Measurements from ENCODE around the gene STOX2.

STOX2 gene

DNA sequence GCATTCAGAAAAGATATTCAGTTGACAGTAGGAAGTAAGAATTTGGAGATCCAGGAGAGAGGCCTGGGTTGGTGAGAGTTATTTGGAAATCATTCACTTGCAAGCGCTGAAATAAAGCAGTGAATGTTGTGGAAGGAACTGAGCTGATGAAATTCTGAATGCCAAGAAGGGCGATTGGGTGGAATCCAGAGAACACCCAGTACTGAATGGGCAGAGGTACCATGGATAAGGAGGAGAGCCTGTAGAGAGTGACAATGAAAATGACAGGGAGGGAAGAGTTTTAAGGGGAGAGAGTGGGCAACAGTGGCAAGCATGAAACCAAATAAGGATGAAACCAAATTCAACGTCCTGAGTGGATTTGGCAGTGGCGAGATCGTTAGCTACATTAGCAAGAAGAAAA is 6.7 kb upstream of the STOX2 start:
- DNase-seq, result no peak

DNA sequence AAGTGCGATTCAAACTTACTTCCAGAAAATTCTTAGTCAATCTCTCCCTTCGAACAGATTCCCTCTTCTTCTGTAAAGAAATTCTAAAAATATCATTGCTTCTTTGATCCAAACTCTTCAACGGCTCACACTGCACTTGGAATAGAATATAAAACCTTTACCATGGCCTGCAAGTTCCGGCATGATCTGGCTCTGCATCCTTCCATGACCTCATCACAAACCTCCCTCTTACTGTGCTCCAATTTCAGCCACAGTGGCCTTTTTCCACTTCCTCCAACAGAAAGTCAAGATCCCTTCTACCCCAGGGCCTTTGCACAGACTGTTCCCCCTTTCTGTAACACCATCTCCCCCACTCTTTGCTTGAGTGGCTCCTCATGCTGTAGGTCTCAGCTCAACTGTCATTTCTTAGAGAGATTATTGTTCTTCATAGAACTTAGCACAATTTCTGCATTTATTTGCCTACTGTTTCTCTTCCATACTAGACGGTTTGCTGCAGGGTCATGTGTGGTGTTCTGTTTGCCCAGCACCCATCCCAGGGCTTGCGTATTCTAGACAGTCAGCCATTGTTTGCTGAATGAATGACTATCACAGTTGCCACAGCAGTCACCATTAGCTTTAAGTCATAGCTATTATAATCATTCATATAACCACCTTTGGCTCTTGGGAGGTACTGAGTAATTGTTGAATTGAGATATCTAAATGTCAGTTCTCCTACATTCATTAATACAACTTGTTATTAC is 1.9 kb upstream of the STOX2 start:
- DNase-seq, result no peak

DNA sequence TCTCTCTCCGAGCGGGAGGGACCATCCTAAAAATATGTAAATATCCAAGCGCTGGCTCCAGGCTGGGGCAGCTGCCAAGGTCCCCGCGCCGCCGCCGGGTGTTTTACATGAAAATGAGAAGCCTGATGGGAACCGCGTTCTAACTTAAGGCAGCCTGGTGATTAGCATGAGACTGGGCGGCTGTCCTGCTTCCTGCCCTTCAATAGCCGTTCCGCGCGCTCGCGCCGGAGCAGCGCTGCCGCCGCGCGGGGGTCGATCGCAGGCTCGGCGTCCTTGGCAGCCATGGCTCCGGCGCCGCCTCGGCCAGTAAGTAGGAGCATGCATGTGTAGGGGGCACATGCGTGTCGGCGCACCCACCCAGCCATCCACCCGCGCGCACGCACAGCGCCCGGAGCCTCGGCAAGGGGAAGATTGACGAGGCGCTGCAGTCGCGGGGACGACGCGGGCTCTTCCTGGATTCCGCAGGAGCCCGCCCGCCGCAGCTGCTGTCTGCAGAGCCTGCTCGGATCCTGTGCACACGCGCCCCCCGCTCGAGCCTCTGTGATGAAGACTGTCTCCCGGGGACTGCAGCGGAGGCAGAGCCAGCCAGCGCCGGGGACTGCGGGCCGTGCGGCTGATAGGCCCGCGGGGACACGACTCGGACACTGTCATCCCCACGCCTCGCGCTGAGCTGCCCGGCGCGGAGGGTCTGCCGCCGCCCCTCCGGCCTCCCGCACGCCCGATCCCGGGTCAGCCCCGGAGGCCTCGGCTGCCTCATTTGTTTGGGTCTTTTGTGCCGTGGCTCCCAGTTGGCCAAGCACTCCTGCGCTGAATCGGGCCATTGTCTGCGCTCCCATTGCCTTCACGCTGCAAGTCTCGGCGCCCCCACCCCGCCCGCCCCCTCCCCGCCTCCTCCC is 734 bp downstream of the STOX2 start:
- peak; percentile 12 for DNase-seq

DNA sequence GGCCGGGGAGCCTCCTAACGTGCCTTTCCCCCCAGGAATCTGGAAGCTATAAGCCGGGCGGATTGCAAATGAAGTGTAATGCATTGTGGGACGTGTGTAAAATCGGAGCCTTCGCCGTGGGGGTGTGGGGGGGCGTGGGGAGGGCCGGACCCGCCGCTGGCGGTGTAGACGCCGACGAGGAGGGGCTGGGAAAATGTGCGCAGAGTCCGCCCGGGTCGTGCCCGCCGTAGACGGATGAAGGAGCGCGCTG is 1.3 kb downstream of the STOX2 start:
- no peak for DNase-seq

DNA sequence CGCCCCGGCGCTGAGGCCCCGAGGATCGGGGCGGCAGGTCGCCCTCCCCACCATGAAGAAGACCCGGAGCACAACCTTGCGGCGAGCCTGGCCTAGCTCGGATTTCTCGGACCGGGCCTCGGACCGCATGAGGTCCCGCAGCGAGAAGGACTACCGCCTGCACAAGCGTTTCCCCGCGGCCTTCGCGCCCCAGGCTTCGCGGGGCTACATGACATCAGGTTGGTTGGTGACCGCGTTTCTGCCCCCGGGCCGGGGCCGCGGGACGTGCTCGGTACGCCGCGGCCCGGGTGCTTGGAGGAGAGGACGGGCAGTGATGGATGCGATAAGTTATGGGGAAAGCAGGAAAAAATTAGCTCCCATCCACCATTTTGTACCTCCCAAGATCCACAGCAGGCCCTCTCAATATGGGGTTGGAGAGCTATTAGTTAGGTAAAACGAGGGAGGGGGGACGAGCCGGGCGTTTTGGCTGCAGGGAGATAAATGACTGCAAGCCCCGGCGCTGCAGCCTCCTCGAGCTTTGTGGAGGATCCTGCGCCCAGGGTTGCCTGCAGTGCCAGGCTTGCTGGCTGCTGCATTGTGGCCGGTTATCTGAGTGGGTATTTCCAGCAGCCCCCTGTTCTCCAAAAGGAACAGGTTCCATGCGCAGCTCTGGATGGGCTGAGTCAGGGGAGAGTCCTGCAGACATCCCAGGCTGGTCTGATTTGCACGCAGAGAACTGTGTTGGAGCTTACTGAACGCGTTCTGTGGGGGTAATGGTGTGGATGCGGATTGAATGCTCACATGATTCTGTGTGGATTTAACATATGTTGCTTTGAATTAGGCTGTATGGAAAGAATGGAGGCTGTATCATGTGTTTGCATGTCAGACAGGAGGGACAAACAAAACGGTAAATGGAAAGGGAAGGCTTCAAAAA is 1.9 kb downstream of the STOX2 start:
- DNase-seq, result peak; percentile 6

DNA sequence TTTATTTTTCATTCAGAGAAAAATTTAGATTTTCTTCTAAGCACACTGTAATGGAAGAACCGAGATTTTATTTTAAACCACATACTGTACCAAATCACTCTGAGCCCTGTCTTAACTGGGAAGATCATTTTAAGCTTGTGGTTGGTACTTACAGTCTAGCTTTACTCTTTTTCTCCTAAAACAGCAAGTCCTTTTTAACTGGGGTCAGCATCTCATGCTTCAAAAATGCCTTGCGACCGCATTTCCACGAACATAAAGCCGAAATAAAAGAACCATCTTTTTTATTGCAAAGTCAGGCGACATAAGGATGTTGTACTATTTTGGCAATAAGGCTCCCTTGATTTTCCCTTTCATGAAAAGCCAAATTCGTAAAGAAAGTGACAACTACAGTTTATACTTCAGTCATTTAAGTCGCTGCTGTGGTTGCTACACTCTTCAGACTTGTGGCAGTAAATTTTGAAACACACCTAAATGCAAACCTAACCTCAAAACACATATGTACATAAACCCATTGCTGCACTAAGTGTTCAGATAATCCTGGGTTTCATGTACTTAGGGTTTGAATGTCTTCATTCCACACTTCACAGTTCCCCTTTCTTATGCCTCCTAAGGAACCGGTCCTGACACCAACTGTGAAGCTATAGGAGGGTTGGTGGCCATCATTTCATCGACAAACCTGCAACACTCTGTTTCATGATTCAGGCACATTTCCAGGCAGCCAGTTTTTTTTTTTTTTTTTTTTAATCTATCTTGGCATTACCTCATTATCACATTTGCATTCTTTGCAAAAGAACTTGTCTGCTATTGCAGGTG is 3.0 kb downstream of the STOX2 start:
- DNase-seq, result no peak

DNA sequence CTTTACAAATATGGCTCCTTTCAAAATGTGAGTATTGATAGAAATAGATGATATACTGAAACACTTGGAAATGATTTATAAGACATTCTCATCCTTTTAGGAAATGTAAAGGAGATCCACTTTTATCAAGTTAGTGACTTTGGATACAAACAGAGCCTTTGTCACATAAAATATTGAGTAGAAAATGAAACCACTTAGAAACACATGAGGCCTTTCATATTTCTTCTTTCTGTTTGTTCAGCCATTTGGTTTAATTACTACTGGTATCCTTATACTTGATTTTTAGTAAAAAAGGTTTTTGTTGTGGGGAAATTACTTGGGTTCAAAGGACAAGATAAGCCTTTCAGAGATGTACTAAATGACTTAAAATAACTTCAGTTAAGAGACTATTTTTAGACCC is 4.1 kb downstream of the STOX2 start:
- DNase-seq, result no peak

DNA sequence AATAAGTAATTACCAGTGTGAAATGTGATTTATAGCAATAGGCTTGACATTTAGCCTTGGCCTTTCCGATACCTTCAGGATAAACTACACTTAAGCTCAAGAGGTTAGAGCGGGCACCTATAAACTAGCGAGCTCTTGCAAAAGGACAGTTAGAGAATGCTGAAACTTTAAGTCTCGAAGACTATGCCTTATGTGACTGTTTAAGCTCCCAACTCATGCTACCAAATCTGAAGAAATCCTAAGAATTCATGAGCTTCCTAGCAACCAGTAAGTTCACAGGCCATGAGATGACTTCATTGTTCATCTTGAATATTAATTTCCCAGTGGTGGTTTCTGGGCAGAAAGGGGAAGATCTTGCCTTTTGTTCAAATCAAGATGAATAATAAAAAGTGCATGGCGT is 4.7 kb downstream of the STOX2 start:
- DNase-seq, result no peak

DNA sequence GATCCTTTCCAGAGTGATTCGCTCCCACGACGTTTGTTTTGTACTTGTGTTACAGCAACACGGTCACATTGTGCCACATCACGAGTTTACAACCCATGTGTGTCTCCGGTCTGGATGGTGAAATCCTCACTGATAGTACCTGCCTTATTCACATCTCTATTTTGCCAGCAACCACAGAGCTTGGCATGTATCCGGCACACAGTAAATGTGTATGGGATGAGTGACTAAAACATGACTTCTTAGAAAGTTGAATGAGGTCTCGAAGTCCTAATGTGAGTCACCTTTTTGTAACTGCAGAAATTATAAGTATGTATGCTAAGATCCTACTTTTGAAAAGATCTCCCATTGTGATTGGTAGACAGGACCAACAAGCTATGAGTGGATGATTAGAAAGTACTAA is 7.5 kb downstream of the STOX2 start:
- DNase-seq, result no peak

DNA sequence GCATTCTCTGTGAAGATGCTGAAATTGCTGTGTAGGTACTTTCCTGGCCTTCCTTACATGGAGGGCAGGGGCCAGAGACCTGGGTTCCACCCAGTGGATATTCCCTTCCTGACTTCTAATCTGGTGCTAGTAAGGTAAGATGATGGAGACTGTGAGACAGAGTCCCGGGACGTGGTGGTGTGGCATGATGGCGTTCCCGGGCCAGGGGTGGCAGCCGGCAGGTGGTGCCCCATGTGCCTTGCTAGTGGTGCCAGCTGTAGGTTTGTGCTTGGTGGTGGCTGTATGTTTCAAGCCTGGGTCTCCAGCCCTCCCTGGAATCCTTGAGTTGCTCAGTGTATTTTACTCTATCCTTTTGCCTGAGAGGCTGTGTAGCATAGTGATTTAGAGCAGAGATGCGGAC is 10.9 kb downstream of the STOX2 start:
- no peak for DNase-seq

DNA sequence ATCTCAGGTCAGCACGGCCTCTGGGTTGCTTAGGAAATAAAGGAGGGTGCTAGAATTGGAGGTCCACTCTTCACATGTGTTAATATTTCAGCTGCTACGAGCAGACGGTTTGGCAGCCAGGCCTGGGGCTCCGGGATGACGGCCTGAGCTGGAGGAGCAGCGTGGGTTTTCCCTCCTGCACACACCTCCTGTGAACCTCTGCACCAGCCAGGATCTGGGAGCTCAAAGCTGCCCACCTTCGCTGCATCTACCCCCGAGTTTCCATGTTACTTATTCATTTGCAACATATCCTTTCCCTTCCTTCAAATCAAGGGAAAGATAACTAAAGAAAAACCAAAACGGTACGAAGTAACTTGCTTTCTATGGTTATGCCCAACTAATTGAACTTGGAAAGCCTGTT is 13.6 kb downstream of the STOX2 start:
- DNase-seq, result no peak

DNA sequence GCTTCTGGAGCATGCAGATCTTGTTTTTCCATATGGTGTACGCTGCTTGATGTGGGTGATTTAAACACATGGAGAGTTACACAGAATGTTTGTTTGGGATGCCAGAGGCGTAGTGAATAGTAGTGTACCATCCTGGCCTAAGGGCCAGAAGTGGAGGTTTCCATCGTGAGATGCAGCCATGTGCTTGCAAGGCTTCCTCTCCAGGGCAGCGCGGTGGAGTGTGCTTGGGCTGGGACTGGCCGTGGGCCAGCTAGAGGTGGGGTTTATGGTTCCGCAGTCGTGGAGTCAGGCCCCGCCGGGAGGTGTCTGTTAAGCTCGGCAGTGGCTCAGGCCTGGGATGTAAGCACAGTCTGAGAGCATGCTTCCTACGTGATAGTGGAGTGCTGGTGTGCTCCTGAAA is 14.0 kb downstream of the STOX2 start:
- no peak for DNase-seq

DNA sequence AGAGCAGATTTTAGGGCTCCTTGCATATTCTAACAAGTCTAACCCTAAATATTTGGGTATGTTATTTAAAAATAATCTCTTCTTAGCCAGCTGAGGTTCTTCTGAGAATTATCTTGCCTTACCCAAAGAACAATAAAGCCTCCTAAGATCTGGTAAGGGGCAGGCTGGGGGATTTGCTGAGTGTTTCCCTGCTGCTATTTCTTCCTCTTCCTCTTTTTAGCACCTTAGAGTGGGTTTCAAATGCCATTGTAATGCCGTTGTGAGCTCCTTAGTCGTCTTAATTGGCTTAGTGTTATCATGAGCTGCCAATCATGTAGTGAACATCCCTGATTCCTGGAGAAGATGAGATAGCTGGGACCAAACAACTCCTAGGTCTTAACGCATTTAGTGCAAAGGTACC is 15.4 kb downstream of the STOX2 start:
- DNase-seq, result no peak

DNA sequence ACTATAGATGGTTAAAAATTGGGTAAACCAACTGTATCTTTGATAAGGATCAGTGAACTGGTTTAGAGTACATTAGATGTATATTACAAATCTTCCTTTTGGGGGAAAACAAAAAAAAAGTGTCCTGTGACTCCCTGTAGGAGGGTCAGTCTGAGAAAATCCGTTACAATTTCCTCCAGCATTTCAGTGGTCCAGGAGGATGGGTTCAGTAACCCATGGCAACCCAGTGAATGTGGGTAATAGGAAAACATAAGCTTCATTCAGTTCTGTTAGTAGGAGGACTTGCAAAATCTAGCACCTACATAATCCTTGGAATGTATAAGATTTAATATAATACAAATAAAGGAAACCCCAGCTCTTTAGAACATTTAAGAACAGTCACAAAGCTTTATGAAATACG is 16.2 kb downstream of the STOX2 start:
- DNase-seq, result no peak

DNA sequence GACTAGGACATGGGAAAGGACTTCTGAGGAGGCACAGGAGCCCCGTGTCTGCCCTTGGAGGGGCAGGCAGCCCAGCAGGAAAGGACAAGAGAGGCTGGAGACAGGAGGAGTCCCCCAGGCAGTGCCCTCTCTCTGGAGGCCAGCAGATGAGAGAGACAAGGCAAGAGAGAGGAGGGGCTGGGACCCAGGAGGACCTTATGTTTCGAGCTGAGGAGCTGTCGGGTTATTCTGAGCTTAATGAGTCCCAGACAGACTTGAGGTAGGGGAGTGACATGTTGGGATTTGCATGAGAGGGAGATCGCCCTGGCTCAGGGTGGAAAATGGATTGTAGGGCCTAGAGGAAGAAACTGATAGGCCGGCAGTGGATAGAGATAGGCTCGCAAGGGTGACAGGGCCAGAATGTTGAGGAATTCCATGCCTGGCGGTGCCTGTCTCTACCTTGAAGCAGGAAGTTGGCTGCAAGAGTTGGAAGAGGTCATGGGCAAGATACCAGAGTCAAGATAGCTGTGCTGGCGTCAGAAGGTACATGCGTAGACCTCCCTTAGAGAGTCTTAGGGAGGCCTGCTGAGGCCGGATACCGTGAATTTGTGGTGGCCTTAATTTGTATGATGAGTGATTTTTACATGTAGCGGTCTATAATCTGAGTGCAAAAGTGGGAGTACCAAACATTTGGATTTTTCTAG is 19.4 kb downstream of the STOX2 start:
- no peak for DNase-seq

DNA sequence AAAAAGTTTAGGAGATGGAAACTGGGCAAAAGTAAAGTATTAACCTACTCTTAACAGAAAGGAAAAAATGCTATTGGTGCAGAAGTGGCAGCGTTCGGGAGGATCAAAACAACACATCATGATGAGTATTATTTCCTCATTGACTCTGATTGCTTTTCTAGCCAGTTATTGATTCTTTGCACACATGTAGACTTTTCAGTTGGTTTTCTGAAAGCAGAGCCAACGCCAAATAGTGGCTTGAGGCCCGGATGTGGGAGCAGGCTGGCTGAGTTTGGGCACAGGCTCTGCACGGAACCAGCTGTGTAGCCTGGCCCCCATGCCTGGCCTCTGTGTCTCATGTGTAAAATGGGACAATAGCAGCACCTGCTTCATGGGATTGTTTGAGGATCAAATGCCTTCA is 21.8 kb downstream of the STOX2 start:
- no peak for DNase-seq

DNA sequence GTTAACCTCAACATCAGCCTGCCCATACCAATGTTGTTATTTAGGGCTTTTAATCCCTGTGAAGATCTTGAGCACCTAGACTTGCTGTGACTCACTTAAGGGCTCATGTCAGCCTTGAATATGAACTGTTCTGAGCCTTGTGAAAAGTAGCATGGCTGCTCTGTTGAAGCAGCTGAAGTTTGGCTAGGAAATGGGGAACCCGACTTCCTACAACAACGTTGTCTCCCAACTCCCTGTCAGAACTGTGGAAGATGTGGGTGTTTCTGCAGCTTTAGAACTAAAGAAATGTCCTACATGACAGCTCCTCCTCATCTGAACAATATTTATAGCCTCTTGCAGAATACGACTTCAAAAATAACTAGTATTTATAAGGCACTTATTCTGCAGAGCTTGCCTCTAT is 27.5 kb downstream of the STOX2 start:
- DNase-seq, result no peak

DNA sequence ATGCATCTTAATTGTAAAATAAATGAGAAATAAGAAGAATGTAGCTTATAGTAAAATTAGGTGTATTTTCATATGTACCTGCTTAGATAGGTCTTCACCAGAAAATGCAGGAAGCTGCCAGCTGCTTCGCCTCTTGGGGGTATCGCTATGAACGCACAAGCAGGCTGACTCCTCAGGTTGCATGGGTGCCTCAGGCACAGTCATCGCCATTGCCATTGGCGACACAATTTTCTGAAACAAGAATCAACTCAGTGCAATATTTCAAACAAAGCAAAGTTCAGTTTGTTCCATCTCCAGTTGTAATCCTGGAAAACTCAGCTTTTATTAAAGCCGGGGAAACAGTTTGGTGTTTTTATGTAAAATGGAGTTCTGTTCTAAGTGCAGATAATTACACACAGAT is 29.7 kb downstream of the STOX2 start:
- no peak for DNase-seq

DNA sequence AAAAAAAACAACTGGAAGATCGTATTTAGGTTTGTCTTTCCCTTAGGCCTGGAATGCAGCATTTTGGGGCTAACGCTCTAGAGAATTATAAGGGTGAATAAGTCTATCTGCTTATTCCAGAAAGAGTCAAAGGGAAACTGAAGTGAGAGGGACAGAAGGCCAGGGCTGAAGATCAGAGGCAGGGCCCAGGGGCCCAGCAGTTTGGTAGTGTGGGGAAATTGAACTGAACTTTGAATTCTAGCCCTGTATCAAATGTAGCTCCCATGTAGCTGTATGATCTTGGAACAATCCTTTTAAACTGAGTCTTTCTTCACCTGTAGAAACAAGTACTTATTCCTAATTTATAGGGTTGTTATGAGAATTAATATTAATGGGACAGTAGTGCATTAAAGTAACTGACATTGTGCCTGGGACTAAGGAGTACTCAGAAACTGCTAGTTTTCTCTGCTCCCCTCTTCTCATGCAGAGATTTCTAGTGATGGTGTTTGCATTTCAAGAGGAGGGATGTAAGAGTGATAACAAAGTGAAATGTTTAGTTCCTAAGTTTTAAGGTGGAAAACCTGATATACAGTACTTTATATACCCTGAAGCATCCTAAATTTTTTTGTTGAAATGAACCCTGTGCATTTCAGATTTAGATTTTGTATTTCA is 30.4 kb downstream of the STOX2 start:
- DNase-seq, result no peak

DNA sequence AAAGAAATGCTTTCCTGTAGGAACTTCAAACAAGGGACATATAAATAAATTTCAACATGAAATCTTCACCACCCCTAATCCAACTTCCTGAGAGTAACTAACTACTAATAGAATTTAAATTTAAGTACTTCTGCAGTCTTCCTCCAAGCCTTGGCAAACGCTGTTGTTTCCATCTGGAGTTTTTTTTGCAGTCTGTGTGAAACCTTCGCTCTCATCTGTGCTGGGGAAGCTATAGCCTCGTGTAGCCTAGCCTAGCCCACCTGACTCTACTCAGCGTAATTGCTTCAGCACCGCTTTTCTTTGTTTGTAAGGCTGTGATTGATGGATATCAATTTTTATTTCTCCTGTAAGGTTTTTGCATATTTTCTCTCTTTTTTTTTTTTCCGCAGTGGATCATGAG is 30.9 kb downstream of the STOX2 start:
- no peak for DNase-seq

DNA sequence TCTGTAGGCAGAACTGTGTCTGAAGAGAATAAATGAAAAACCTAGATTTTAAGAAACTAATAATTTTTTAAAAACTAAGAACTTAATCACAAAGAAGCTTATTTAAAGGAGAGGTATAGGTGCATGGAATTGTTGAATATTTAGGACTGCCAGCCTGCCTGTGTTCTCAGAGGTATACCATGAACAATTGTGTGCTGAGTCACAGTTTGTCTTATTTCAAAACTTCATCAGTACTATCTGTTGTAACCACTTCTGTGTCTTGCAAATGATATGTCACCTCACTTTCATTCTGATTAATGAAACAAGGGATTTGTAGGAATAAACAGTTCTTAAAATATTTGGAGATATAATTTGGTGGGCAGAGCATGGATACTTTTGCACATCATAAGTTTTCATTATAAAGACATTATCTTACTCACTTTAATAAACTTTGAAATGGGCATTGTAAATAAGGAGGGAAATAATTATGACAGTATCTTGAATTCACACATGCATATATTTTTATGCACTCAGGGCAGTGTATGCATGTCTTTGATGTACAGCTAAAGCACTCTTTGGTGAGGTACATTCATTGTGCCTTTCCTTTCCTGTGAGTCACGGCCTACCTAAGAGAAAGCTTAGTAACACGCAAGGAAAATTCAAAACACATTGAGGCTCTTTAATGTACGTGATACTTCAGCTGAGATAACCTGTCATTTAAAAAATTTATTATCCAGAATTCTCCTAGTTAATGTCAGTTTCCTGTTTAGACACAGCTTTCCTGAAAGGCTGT is 31.7 kb downstream of the STOX2 start:
- no peak for DNase-seq

Measured in activated CD4-positive, alpha-beta T cell treated with anti-CD3 and anti-CD28 coated beads for 48 hours (primary cell).